HG02870 (cell line): ENCODE measurements around the gene OSBPL6.

Experiments used
- ATAC-seq: cut with Tn5 transposase; IDR thresholded peaks from one replicate; pipeline ENCODE4 v1.9.1; 2021; ENCODE audit warnings: mild to moderate bottlenecking, moderate library complexity; ENCODE audit not compliant: unreplicated experiment

Gene OSBPL6

GRCh38 chr2:178426388-178426787 is 232.1 kb downstream of the OSBPL6 start:
- no peak for ATAC-seq

- ATAC-seq = no peak
Measured at GRCh38 chr2:178427458-178427857, 233.1 kb downstream of the OSBPL6 start.

GRCh38 chr2:178428396-178428806 is 234.1 kb downstream of the OSBPL6 start:
- no peak for ATAC-seq

- no peak for ATAC-seq
Measured at GRCh38 chr2:178429336-178429735, 235.0 kb downstream of the OSBPL6 start.

- no peak for ATAC-seq
Measured at GRCh38 chr2:178436662-178437061, 242.3 kb downstream of the OSBPL6 start.

- ATAC-seq = no peak
Measured at GRCh38 chr2:178441426-178441825, 247.1 kb downstream of the OSBPL6 start.

- no peak for ATAC-seq
Measured at GRCh38 chr2:178448968-178449661, 254.8 kb downstream of the OSBPL6 start.

- no peak for ATAC-seq
Measured at GRCh38 chr2:178449700-178450523, 255.6 kb downstream of the OSBPL6 start.

GRCh38 chr2:178450524-178450773 is 256.1 kb downstream of the OSBPL6 start:
- peak; percentile 43 for ATAC-seq

GRCh38 chr2:178450774-178451525 is 256.6 kb downstream of the OSBPL6 start, which contains the start of the genes PJVK and PRKRA:
TSS of gene PJVK (plus strand) at chr2:178451378. CDS start at chr2:178453410, 2,032 bp downstream.
TSS of gene PRKRA (minus strand) at chr2:178451175. CDS start at chr2:178451030, 145 bp downstream.
- peak; percentile 78 for ATAC-seq

GRCh38 chr2:178452334-178452733 is 258.0 kb downstream of the OSBPL6 start:
- ATAC-seq = no peak
